ENCODE measurements around the gene HOXA2.

The HOXA2 gene

DNA sequence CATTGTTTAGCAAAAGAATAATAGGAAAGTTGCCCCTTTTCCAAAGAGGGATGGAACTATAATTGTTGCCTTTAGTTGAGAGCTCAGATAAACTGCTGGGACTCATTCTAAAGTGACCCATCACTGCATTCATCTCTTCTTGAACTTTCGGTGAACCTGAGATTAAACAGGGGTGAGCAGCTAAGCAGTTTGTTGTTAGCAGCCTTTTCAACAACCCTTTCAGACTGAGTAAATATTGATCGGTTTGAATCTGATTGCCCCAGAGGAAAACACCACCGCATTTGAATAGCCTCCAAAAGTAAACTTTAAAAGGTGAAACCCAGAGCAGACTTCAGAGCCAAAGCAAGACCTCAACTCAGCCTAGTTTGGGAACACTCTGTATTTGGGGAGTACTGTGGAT is 11.4 kb downstream of the HOXA2 start:
- H4K20me1 ChIP-seq (ENCODE audit: low read depth, low read length): no peaks in the 10 kb centered on the region
- no peak overlapping the region for H3K4me3 ChIP-seq (ENCODE audit: insufficient read depth, low read length, poor library complexity, severe bottlenecking)
- H3K79me2 ChIP-seq (ENCODE audit: insufficient read depth, low read length): 0 out of 2 replicates have a peak, but pooled peaks cover 4% of the 10 kb centered on the region
- no peaks in the 10 kb centered on the region for H3F3A ChIP-seq (ENCODE audit: insufficient read depth)
- H3K27me3 ChIP-seq (ENCODE audit: low read length): no peaks in the 10 kb centered on the region
- H3K36me3 ChIP-seq (ENCODE audit: low read length): no peaks in the 10 kb centered on the region
- no peak overlapping the region for H3K9ac ChIP-seq (ENCODE audit: low read length)
- no peak overlapping the region for H3K27ac ChIP-seq (ENCODE audit: low read depth, low read length)
- H3K9me2 ChIP-seq (replicated peaks; ENCODE audit: insufficient read depth, low read length): no peaks in the 10 kb centered on the region
- TF ChIP-seq EZH2phosphoT487 (conservative IDR thresholded peaks at IDR 0.05; ENCODE audit: low read length) (no peak), CTCF (IDR thresholded peaks at IDR 0.05; ENCODE audit: insufficient read depth, low read length, poor library complexity, severe bottlenecking) (no peak)
- no peak overlapping the region for H3K4me2 ChIP-seq (ENCODE audit: low read depth, low read length, poor library complexity, severe bottlenecking)
- H2AFZ ChIP-seq (ENCODE audit: low read depth, low read length, severe bottlenecking): no peak overlapping the region
- no peaks in the 10 kb centered on the region for H3K9me3 ChIP-seq (ENCODE audit: insufficient read depth, low read length)

- Histone ChIP-seq H3K4me2 (ENCODE audit: low read depth, low read length, poor library complexity, severe bottlenecking) (no peak overlapping the region), H3K9me3 (ENCODE audit: insufficient read depth, low read length) (no peaks in the 10 kb centered on the region), H3K27me3 (ENCODE audit: low read length) (no peaks in the 10 kb centered on the region), H3K27ac (ENCODE audit: low read depth, low read length) (no peak overlapping the region), H3K36me3 (ENCODE audit: low read length) (no peaks in the 10 kb centered on the region), H3K79me2 (ENCODE audit: insufficient read depth, low read length) (no peaks in the 10 kb centered on the region), H4K20me1 (ENCODE audit: low read depth, low read length) (no peaks in the 10 kb centered on the region), H3K9me2 (replicated peaks; ENCODE audit: insufficient read depth, low read length) (no peaks in the 10 kb centered on the region), H3F3A (ENCODE audit: insufficient read depth) (no peaks in the 10 kb centered on the region), H3K9ac (ENCODE audit: low read length) (no peak overlapping the region), H2AFZ (ENCODE audit: low read depth, low read length, severe bottlenecking) (no peak overlapping the region), H3K4me3 (ENCODE audit: insufficient read depth, low read length, poor library complexity, severe bottlenecking) (no peak overlapping the region)
- no peak for TF ChIP-seq CTCF (IDR thresholded peaks at IDR 0.05; ENCODE audit: insufficient read depth, low read length, poor library complexity, severe bottlenecking)
- TF ChIP-seq EZH2phosphoT487 (conservative IDR thresholded peaks at IDR 0.05; ENCODE audit: low read length): no peak
These were observed 14.2 kb downstream of the HOXA2 start for GRCh38 chr7:27088002-27088922.

GRCh38 chr7:27083646-27084045 is 18.8 kb downstream of the HOXA2 start:
- TF ChIP-seq CTCF (IDR thresholded peaks at IDR 0.05; ENCODE audit: insufficient read depth, low read length, poor library complexity, severe bottlenecking) (no peak), EZH2phosphoT487 (conservative IDR thresholded peaks at IDR 0.05; ENCODE audit: low read length) (no peak)
- no peak overlapping the region for H3K4me2 ChIP-seq (ENCODE audit: low read depth, low read length, poor library complexity, severe bottlenecking)
- no peaks in the 10 kb centered on the region for H3K79me2 ChIP-seq (ENCODE audit: insufficient read depth, low read length)
- H3K36me3 ChIP-seq (ENCODE audit: low read length): no peaks in the 10 kb centered on the region
- H3K9me3 ChIP-seq (ENCODE audit: insufficient read depth, low read length): no peaks in the 10 kb centered on the region
- H3K9me2 ChIP-seq (replicated peaks; ENCODE audit: insufficient read depth, low read length): no peaks in the 10 kb centered on the region
- no peaks in the 10 kb centered on the region for H3K27me3 ChIP-seq (ENCODE audit: low read length)
- H3K4me3 ChIP-seq (ENCODE audit: insufficient read depth, low read length, poor library complexity, severe bottlenecking): no peak overlapping the region
- H3K9ac ChIP-seq (ENCODE audit: low read length): no peak overlapping the region
- no peak overlapping the region for H3K27ac ChIP-seq (ENCODE audit: low read depth, low read length)
- no peak overlapping the region for H2AFZ ChIP-seq (ENCODE audit: low read depth, low read length, severe bottlenecking)
- no peaks in the 10 kb centered on the region for H3F3A ChIP-seq (ENCODE audit: insufficient read depth)
- no peaks in the 10 kb centered on the region for H4K20me1 ChIP-seq (ENCODE audit: low read depth, low read length)

Data from SU-DHL-6 (cell line).